CD4-positive, alpha-beta T cell treated with Interleukin-2 at 100 ng/mL for 4 hours (primary cell): Measurements from ENCODE around the gene COL6A2.
"Not testable (repeated sequence)": the region's sequence is repeated elsewhere in the genome, so short reads cannot be mapped to it uniquely, and the experiment has no call there.

ENCODE experiments used
- DNase-seq: peaks from one replicate; pipeline ENCODE4 v3.0.0-alpha.2; 2020; ENCODE audit warnings: low spot score

The COL6A2 gene

DNA sequence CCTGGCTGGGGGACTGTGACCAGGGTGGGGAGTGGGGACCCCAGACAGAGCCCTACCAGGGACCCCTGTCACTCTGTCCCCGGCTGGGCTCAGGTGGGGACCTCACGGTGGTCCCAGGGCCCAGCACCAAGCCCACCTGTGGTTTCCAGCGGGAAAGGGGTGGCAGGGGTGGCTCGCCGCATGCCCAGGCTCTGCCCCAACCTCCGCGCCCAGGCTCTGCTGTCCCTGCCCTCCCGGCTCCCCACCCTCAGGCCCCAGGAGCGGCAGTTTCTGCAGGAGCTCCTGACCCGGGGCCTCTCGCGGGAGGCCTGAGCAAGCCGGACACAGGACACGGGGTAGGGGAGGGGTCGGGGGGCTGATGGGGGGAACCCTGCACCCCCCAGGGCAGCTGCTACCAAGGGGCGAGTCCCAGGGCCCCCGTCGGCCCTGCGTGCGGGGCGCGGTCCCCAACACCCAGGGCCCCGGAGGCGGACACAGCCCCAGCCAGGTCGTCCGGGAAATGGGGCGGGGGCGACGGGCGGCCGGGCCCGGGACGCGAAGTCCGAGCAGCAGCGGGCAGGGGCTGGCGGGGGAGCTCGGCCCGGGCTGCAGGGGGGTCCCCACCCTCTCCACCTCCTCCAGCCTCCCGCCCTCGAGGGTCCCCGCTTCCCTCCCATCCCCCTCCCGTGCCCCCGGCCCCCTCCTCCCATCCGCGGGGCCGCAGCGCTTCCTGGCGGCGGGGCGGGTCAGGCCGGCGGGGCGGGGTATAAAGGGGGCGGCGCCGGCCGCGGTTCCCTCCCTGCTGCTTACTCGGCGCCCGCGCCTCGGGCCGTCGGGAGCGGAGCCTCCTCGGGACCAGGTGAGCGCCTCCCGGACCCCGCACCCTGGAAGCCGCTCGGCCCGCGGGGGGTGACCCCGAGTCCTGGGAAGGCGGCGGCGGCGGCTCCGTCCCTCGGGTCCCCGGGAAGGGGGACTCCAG, at the start of gene COL6A2:
COL6A2 (plus strand) TSS at position 777 of the 958 bp plus-strand sequence.
- peak; percentile 33 for DNase-seq

DNA sequence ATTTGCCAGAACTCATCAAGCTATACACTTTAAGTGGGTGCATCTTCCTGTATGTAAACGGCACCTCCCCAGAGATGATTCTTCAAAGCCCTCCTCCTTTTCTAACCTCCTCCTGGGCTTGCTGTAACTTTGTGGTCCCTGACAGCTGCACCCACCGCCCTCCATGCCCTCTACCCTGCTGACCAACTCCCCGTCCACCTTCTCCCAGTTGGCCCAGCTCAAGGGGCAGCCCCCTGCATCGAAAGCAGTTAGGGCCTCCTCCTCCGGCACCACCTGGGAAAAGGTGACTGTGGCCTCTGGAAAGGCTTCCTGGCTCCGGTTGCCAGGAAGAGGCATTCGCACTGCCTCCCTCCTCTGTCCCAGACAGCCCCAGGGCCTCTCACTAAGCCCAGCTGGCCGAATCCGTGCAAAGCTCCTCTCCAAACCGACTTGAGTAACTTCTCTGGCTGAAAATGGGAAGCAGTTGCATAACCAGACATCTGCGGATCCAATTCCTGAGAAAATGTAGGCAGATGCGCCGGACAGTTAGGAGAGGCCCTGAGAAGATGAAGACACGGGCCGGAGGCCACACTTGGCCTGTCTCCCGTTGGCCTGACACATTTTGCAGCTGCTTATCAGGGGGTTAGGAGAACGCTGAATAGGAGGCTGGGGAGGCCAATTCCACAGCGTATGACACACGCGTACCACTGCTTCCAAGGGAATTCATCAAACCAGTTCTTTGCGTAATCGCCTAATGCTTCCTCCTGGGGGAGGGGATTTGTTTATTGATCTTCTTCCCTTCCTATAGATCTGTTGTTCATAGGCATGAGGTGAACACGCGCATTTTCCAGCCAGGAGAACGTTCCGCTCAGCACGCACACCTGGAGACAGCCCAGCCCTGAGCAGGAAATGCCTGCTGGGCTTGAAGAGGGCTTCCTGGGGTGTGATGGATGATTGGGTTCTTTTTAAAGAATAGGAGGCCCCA, 48.7 kb upstream of the COL6A2 start:
- DNase-seq, result no peak

DNA sequence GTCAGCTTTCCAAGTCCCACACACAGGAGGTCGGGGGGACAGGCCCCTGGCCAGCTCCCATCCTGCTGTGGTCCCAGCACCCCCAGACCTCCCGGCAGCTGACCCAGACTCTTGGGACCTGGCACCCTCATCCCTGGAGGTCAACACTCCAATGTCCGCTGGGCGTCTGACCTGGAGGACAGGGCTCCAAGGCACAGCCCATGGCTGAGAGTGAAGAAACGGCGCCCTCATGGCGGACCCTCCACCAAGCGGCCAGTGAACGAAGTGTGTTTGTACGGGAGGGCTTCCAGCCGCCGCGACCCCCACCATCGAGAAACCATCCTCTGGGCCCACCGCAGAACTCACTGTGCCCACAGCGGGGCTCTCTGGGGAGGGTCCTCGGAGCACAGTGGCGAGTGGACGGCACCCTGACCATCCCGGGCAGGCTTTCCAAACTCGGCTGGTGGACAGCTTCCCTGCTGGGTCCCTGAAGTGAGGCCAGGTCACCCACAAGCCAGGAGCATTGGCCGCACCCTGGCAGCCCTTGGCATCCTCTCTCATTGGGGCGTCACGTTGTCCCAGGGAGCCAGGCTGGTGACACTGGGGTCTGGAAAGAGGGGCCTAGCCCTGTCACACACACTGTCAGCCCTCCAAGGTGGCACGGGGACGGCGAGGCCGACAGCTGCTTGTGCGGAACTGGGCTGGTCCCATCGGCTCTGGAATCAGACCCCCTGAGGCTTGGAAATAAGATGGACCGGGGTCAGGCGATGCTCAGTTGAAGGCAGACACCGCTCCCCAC, 47.8 kb upstream of the COL6A2 start:
- DNase-seq, result no peak

DNA sequence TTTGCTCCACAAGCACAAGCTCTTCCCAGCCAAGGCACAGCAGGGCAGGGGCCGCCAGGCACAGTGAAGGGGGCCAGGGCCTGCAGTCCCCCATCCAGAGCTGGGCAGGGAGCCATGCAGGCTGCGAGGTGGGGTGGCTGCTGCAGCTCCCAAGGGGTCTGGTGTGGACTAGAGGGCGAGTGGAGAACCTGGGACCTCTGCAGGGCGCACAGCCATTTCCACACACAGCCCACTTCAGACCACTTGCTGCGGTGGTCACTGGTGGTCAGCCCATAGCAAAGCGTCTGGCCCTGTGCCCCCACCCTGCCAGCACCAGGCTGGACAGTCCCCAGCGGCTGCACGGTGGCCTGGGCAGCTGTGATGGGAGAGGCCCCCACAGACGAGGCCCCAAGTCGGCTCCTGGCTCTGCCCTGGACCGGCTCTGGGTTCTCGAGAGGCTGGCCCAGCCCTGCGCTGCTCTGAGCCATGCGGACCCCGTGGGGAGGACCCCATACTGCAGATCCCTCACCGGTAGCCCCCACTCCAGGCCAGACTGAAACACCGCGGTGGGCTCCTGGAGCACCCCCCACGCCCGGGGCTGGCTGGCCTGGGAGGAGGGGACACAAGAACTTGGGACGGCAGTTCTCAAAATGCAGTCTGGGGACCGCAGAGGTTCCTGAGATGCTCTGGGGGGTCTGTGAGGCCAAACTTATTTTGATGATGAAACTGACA, 47.1 kb upstream of the COL6A2 start:
- no peak for DNase-seq

DNA sequence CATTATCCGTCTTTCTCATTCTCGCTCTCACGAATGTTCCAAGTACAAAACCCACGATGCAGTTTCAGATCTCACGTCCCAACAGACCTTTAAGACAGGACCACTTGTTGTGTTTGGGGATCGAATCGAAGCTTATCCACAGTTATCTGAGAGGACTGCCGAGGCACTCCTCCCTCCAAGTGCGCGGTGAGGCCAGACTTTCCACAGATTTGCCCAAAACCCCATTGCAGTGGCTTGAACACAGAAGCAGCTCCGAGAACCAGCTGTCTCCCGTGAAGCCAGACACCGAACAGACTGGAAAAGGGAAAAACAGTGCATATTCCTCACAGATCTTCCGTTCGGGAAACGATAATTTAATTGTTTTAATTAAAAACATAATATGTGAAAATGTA, 46.5 kb upstream of the COL6A2 start:
- no peak for DNase-seq

DNA sequence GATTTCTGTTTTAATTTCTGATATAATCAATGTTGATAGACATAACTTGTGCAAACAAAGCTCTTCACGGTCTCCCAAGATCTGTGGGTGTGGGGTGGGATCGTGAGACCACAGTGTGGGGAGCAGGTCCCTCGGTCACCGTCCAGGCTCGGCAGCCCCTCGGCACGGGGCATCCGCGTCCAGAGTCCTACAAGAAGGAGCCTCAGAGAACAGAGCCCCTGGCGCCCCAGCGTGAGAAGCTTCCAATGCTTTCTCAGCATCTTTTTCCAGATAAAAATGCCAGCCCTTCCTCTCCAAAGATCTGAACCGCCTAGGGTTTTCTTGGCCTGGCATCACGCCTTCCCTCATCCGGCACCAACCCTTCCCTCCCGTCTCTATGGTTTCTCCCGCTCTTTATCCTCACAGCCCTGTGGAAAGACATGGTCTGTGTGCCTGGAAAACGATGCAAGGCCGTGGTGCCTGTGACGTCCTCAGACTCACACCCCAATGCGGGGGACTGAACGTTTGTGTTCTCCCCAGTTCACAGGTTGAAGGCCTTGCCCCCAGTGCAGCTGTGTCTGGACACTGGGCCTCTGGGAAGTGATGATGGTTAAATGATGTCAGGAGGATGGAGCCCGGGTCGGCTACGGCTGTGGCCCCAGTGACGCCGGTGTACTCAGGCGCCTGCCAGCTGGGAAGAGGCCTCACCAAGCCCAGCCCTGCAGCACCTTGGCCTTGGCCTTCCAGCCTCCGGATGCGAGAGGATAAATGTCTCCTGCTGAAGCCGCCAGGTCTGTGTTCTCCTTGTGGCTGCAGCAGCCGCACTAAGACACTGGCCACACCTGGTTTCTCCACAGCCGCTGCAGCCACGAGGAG, 45.9 kb upstream of the COL6A2 start:
- DNase-seq, result no peak

DNA sequence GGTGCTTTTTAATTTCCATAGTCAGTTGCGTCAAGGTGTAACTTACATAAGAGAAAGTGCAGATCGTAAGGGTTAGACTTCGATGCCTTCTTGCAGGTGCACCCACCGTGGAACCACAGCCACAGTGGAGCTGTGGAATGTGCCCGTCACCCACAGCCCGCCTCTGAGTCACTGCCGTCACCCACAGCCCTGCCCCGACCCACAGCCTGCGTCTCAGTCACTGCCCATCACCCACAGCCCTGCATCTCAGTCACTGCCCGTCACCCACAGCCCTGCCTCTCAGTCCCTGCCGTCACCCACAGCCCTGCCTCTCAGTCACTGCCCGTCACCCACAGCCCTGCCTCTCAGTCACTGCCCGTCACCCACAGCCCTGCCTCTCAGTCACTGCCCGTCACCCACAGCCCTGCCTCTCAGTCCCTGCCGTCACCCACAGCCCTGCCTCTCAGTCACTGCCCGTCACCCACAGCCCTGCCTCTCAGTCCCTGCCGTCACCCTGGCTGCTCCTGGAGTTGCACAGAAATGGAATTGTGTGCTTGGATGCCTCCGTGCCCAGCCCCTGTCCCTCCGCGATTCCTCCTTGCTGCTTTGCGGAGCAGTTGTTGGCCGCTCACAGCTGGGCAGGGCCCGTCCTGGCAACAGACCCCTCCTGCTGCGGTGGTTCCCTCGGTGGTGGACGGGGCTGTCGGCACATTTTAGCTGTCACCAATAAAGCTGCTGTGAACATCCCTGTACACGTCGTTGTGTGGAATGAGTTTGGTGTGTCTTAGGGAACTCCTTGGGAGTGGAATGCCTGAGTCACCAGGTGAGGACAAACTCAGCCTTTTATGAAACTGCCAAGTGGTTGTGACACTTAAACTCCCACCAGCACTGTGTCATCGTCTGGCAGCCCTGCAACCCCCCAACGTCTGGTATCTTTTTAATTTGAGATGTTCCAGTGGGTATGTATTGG, 44.9 kb upstream of the COL6A2 start:
- peak; percentile 41 for DNase-seq

DNA sequence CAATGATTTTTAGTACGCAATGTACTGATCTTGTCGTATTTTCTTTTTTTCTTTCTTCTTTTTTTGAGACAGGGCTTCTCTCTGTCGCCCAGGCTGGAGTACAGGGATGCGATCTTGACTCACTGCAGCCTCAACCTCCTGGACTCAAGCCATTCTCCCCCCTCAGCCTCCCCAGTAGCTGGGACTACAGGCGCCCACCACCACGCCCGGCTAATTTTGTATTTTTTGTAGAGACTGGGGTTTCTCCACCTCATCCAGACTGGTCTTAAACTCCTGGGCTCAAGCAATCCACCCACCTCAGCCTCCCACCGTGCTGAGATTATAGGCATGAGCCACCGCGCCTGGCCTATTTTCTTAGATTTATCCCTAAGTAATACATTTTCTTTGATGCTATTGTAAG, 43.9 kb upstream of the COL6A2 start:
- DNase-seq, result no peak

DNA sequence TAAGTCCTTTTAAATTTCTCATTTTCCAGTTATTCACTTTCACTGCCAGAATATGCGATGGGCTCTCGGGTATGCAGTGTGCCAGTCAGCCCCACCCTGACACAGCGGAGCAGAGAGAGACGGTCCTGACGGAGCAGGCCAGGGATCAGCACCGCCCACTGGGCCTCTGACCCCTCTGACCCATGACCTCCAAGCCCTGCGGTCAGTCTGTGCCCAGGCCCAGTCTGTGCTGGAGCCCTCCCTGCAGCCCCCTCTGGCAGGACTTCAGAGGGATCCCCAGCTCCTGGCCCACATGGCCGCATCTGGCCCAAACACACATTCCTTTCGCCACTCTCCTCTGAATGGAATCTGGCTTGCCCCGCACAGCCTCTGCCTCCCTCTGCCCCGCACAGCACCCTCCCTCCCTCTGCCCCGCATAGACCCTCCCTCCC, 43.4 kb upstream of the COL6A2 start:
- DNase-seq, result no peak

DNA sequence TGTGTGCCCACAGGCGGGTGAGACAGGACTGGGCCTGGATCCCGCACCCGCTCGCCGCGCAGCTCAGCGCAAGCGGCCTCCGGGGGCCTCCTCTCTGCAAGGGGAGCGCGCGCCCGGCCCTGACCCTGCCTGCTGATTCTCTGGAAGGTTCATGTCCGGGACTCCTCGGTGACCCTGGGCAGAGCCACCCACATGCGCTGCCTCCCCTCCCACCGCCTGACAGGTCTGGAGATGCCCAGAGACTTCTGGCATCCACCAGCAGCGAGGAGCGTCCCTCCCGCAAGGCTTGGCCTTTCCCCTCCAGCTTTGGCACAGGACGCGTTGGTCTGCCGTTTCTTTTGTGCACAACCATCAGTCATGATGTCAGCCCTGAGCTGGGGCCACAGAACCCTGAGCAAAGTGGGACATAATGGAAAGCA, 42.0 kb upstream of the COL6A2 start:
- DNase-seq, result no peak

DNA sequence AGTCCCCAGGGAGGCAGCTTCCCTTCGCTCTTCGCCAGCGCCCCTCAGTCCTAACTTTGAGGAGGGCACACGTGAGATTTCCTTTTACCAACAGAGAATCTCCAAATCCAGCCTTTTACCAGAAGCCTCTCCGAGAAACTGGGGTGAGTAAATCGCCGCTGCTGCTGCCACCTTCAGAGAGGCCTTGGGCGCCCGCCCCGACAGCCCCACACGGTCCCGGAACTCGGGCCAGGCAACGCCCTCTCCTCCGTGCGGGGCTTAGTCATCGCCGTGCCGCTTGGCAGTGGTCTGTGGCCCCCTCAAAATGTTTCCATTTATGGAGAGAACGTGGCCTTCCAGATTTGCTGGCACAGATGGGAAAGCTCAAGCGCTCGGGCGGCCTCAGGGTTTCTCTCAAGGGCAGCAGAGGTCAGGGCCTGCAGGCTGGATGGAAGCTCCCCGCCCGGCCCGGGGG, 41.4 kb upstream of the COL6A2 start:
- DNase-seq, result no peak

DNA sequence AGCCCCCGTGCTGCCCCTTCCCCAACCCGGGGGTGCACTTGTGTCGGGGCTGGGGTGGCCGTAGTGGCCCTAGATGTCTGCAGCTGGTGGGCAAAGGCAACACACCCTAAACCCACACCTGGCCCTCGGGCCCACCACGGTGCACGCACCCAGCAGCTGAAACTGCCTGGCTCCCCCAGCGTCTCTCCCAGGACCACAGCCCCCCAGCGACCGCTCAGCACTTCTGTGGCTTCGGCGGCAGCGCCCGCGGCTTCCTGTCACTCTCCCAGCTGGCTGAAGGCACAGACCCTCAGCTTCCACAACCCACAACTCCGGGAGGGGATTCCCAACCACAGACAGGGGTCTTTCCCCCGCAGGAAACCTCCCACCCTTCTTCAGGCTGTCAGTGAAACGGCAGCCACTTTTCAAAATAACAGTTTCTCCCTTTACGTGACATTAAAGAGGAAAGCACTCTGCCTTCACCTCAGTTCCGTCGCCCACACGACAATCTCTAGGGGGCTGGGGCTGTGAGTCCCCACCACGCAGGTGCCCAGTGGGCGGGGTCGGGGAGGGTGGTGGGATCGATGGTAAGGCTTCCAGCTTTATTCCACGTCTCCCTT, 40.7 kb upstream of the COL6A2 start:
- no peak for DNase-seq

DNA sequence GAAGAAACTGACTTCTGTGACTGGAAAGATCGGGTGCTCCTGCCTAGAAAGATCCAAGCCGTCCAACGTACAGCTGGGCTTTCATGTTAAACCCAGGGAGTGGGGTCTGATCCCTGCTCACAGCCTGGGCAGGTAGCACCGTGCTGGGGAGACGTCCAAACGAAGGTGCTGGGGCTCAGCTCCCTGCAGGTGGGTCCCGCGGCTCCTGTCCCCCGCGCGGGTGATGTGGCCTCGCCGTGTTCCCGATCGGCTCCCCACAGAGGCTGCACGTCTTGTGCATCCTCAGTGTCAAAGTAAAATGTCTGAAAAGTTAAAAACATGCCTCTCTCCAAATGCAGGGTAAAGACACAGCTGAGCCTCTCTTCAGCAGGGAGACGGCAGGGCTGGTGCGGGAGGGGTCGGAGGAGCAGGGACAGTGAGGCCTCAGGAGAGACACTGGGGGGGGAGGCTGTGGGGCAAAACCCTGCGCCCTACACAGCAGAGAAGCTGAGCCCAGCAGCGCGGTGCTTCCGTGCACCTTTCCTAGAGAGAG, 40.1 kb upstream of the COL6A2 start:
- no peak for DNase-seq

DNA sequence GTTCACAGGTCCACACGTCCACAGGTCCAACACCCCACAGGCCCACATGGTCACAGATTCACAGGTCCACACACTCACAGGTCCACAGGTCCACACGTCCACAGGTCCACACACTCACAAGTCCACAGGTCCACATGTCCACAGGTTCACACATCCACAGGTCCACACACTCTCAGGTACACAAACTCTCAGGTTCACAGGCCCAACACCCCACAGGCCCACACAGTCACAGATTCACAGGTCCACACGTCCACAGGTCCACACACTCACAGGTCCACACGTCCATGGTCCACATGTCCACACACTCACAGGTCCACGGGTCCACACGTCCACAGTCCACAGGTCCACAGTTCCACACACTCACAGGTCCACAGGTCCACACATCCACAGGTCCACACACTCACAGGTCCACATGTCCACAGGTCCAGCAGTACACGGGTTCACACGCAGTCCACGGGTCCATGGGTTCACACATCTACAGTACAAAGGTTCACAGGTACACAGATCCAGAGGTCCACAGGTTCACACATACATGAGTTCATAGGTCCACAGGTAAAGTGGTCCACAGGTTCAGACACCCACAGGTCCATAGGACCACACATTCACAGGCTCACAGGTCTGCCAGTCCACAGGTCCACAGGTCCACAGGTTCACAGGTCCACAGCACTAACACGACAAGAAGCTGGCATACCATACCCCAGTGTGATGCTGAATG, 39.3 kb upstream of the COL6A2 start:
- DNase-seq, result no peak

DNA sequence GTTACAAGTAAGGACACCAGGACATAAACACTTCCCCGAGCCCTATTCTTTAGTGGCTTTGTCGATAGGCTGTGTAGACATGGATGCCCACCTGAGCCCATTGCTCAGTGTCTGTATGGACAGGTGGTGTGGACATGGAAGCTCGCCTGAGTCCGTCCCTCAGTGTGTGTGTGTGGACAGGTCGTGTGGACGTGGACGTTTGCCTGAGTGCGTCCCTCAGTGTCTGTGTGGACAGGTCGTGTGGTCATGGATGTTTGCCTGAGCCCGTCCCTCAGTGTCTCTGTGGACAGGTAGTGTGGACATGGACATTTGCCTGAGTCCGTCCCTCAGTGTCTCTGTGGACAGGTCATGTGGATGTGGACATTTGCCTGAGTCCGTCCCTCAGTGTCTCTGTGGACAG, 38.7 kb upstream of the COL6A2 start:
- DNase-seq, result no peak

DNA sequence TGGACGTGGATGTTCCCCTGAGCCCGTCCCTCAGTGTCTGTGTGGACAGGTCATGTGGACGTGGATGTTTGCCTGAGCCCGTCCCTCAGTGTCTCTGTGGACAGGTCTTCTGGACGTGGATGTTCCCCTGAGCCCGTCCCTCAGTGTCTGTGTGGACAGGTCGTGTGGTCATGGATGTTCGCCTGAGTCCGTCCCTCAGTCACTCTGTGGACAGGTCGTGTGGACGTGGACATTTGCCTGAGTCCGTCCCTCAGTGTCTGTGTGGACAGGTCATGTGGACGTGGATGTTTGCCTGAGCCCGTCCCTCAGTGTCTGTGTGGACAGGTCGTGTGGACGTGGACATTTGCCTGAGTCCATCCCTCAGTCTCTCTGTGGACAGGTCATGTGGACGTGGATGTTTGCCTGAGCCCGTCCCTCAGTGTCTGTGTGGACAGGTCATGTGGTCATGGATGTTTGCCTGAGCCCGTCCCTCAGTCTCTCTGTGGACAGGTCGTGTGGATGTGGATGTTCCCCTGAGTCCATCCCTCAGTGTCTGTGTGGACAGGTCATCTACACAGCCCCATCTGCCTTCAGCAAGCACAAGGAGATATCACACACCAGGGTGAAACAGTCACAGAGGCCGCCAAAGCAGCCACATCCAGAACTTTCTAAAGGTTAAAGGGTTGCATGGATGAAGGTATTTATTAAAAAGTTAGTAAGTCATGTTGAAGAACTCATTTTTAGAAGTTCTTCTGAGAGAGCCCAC, 38.0 kb upstream of the COL6A2 start:
- DNase-seq, result not testable (repeated sequence)

DNA sequence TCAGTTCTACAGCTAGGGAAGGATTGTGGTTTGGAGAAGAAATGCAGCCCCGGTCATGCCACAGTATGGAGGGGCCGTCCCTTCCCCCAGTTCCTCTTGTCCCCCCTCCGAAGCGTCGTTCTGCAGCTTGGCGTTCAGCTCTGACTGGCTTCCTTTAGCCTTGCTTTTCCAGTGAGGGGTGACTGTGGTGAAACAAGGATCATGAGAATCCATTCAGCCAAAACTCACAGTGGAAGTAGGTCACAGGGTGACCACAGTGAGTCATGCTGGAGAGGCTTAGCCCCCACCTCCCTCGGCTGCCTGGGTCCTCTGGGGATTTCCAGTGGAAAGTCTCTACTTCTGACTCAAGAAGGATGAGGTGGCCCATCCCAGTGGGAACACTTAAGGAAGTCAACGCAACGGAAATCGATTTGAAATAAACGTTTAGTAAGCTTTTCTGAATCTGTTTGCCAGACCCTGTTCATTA, 37.3 kb upstream of the COL6A2 start:
- no peak for DNase-seq
